GM19240 (cell line): ENCODE results near the gene FHIT.
A peak's percentile ranks its signal among the peaks of the same experiment; 100 is the strongest.

Experiments used
- DNase-seq: peaks from one replicate; pipeline ENCODE4 v3.0.0; 2011; ENCODE audit warnings: low spot score; ENCODE audit not compliant: insufficient read length

Gene FHIT

DNA sequence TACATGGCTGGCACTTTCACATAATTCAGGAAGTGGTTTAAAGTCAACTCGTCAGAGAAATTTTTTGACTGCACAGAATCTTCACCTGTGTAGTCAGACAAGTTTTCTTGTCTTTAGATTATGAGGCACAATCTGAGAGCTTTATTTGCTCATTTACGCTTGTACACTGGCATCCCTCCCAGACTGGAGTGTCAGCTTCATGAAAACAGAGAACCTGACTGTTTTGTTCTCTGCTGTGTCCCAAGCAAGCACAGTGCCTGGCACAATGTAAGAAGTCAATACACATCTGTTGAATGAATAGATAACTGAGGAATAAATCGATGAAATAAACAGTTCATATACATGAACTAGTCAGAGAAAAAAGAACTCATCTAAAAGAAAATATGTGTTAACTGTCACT is 1355.3 kb downstream of the FHIT start:
- no peak for DNase-seq

DNA sequence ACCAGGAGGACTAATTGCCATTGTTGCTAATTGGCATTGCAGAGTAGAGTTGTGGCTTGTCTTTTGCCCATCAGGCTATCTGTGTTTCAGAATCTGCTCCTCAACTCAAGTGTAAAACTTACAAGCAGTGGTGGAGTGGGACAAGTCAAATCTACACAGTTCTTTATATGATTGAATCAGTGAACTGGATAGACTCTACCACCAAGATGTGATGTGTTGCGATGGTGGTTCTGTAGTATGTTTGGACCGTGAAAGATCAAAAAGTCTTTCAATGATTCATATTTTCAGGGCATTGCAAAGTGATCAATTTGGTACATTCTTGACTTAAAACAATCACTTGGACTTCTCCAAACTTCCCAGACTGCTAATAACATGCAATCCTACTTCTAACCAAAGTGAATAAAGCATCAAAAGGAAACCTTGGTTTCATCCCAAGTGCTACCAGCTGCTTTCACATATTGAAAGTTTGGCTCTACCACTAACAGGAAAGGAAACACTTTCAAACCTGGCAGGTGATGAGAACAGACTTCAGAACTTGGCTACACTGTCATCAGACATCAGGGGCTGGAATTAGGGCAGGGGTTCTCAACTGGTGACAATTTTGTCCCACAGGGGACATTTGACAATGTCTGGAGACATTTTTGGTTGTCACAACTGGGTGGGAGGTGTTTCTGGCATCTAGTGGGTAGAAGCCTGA is 1356.7 kb downstream of the FHIT start:
- DNase-seq: no peak

DNA sequence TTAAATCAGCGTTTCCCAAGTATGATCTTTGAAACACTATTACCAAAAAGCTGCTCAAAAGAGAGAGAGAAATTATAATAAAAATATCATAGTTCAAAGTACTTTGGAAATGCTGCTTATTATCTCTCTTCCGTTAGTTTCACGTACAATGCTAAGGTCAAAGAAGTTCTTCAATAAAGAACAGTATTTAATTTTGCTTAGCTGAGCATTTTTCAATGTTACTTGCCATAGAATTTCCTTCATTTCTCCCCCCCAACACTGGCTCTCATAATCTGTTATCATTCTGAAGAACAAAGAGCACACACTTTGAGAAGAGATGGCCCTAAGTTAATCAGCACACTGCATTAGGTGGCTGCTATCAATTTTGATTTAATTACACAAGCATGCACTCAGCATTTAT is 1360.6 kb downstream of the FHIT start:
- no peak for DNase-seq

DNA sequence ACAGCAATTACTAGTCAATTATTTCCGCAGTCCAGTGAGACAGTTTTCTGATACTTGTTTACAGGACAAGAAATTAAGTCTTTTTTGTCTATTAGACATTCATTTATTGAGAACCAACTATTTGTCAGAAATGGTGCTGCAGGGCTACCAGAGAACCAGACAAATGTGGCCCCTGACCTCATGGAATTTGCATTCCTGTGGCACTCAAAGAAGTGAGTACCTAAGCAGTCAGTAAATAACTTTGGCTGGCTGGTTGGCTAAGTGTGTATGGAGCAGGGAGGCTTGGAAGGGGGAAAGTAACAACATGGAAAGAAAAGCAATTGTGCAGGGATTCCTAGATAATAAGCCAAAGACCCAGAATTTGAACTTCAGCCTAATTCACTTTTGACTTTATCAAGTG is 1364.5 kb downstream of the FHIT start:
- DNase-seq: no peak

DNA sequence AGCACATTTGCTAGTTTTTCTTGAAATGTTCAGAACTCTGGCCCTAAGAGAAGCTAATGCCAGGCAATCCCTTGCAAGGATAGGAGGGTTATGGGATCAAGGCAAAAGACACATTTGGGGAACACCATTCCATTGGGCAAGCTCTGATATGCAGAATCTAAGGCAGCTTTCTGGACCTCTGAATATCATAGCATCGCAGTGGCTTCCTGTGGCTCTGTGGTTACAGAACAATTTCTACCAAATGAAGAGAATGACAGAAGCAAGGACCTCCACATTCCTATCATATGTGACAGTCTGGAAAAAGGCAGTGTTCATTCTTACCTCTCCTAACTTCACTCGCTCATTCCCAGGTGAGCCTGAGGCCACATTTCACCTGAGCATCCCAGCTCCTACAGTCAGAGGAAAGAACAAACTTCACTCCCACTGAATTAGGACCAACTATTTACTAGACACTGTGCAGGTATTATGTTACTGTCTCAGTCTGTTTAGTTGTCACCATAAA is 1365.3 kb downstream of the FHIT start:
- DNase-seq: no peak

DNA sequence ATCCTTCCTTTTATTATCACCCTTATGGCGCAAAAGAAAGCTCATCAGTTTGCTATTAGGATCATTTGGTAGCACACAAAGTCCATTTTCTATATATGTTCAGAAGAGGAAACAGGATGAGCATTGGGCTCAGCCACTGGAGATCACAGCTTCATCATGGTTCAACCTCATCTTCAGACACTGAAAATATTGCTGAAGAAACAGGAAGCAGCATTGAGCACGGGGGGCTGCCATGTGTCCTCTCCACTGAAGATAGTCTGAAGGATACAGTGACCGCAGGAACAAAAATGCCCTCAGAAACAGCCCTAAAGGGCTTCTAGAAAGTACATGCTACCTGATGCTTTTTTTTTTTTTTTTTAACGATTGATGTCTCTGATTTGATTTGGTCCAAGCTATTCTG is 1366.2 kb downstream of the FHIT start:
- no peak for DNase-seq

DNA sequence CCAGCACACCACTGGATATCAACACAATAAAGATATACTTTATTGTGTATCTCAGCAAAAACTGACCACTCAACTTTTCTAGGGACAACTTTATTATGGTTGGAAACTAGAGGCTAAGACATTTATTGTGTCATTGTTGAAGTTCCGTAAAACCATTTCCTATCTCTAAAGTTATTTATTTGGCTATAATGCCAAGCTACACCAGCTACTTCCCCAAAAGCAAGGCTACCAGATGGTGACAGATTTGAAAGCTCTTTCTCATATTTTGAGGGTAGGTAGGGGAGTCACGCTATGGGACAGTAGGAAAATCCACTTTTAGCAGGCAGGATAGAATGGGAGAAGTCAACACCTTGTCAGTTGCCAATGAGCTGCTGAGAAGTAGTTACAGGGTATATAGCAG is 1366.8 kb downstream of the FHIT start:
- DNase-seq: no peak

DNA sequence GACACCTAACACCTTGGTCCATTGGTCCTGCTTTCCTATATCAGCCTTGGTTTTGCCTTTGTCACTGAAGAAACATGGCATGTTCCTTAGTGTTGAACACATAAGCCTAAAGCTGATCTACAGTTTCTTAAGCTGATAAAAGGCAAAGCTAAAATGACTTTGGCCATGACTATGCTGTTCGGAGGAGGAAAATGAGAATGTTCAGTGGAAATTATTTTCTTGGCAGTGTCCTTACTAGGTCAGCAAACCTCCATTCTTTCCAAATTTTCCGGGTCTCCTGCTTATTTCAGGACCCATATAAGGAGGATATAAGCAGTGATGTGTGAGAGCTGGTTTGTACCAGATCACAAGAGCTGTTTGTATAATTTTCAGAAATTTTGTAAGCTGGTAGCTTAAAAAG is 1368.5 kb downstream of the FHIT start:
- no peak for DNase-seq

DNA sequence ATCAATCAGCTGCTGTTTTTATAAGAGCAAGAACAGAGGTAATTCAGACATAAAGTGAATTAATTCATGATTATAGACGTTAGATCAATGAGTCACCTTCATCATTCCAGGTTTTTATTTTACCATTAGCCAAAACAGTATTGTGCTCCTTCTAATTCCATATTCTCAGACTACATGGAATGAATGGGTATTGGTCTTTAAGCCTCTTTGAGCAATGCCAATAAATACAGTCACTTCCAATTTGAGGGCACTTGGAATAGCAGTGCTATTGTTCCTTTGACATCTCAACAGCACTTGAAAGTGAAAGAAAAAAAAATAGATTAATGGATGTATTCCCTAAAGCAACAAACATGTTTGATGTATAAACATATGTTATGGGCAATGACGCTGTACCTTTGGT is 1370.5 kb downstream of the FHIT start:
- DNase-seq: no peak

DNA sequence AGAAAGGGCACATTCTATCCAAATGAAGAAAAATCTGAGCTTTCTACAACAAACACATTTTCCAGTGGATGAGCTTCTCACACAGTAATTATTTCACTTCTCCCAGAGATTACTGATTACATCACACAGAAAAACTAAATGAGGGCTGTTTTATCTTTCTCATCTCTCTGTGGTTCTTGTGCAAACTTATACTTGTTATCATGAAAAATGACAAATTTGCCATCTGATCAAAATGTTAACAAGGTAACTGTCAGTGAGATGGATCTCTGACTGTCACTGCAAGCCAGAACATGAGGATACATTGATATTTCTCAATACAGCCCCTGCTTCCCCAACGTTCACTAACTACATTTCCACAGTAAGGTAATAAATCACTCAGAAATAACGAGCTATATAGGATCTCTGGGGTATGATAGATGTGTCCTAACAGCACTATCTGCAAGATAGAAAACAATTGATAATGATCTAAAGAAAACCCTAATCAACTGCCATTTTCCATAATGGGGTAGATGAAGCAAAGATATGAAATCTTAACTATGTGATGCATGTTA is 1372.1 kb downstream of the FHIT start:
- DNase-seq: no peak

DNA sequence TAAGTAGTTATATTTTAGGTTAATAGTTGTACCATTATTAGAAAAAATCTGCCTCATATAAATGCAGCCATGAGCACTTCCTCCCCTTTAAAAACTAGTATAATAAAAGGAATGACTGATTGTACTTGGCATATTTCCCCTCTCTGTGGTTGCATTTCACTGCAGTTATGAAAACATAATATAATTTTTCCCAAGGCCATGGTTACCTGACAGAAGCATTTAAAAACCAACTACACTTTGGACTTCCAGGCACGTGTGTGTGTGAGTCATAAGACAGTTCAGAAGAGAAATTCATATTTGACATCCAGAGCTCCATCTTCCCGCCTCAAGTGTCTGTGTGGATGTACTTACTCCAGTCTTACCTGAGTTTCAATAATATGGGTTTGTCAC is 1373.2 kb downstream of the FHIT start:
- no peak for DNase-seq

DNA sequence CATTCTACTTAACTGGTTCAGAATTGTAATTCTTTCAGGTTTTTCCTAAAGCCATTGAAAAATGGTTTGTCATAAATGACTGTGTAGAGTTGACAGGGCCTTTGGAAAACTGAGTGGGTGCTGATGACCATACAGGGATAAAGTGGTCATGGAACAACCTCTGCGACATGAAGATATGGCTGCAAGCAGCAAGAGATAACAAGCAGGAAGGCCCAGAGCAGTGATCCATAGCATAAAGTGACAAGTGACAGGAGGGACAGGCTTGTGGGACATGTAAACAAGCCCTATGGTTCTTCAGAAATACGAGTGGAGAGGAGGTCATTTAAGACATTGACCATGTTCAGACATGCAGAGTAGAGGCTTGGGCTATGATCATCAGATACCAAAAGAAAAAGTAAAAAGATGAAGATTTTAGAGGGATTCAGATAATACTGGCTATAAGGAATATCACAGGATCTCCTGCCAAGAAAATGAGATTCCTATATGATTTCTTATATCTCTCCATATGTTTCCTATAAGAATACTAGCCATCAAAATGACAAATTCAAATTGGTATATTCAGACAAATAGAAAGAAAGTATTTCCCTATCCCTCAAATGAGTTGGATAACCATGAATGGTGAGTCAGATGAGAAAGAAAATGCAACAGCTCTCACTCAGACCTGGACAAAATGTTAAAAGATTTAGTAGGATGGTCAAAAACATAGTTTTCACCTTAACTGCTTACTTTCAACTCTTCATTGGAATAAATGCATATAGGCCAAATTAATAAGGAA is 1373.8 kb downstream of the FHIT start:
- no peak for DNase-seq

DNA sequence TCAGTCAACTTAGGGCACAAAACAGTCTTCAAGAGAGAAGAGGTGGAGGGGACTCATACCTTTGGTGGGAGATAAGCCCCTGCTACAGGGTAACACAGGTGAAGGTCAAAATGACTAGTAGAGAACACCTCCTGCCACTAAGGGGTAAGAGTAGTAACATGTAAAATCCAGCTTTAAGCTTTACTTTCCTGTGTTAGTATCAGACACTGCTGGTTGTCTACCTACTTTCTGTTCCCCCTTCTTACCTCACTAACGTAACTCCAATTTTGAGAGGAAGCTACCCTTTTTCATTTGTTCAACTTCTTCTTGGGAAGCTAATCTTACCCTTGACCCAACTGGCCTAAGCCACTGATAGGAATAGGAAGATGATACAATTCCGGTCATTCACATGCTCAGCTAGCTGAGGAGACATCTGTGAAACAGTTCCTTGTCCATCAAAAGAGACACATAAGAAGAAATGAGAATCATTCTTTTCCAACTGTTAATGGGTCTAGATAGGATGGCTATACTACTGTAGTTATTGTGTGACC is 1374.7 kb downstream of the FHIT start:
- no peak for DNase-seq

DNA sequence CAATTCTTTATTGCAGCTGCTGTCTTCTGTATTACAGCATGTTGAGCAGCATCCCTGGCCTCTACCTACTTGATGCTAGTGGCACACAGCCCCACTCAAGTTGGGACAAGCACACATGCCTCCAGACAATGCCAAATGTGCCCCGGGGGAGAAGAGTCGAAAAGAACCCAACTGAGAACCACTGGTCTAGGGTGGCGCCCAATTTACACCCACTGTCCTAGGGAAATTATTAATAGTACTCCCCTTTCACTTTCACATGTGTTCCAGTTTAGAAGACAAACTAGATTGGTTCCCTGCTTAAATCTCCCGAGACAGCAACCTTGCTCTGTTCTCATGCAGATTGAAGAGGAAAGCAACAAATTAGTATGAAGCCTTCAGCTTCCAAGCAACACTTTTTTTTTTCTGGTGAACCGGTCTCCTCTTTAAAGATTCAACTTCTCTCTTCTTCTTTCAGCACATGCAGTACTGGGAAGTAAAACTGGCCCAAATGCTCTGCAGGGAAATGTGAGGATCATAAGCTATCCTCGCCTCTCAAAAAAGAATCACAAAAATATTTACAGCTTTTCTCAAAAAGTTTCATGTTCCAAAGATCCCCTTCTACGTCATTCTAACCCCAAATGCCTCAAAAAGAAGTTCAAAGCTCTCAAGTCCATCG is 1377.5 kb downstream of the FHIT start:
- DNase-seq: no peak

DNA sequence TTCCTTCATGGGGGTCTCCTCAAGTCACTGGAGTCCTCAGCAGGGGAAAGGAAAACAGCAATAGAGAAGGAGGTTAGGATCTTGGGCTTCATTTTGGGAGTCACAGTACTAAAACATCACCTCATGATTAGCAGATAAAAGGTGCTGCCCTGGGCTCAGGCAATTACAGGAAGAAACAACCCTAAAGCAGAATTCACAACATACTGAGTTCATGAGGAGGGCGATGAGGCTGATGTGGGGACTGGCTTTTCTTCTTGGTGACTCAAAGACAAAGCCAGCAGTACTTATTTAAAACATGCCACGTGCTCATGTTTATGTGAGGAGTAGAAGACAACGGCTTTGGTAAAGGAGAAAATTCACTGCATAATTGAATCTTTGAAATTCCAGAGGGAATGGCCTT is 1379.1 kb downstream of the FHIT start:
- no peak for DNase-seq

DNA sequence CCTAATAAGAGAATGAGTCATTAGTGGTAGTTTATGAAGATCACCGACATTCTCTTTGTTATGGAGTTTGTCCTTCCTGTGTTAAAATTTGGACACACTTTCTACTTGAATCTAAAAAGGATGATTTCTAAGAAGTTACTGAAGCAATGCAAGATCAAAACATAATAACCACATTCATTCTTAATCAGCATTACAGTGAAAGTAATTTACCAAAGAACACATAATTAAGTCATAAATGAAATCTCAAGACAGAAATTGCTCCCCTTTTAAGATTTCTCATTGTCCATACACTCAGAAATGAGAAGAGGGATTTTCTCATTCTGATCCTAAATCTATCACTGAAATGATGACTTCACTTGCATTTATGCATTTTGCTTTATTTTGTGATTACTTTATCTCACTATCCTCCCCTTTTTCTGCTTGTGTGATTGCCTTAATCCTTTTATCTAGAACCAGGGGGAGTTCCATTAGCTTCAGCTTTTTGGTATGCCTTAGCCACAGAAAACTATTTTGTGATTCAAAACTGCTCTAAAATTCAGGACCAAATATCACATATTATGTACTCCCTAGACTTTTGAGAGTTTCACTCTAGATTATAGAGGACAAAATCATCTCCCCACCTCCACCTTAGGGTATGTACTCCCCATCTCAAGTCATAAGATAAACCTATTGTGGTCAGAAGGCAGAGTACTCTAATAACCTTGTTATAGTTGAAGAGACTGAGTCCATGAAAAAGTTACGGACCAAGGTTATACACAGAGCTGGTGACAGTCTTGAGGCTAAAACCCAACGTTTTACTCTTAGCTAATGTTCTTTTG is 1383.9 kb downstream of the FHIT start:
- no peak for DNase-seq

DNA sequence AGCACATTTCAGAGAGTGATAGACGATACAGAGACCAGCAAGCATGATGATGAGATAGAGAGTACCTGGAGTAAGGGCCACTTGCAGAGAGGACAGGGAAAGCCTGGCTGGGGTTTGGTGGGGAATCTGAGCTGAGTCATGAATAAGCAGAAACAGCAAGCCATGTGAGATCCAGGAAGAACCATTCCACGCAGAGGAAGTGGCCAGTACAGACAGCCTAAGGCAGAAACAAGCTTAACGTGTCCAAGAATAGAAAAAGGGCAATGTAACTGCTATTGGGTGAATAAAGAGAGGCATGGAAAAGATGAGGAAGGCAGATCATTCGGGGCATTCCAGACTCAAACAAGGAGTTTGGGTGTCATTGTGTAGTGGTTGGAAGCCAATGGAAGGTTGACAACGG is 1385.2 kb downstream of the FHIT start:
- DNase-seq: no peak

DNA sequence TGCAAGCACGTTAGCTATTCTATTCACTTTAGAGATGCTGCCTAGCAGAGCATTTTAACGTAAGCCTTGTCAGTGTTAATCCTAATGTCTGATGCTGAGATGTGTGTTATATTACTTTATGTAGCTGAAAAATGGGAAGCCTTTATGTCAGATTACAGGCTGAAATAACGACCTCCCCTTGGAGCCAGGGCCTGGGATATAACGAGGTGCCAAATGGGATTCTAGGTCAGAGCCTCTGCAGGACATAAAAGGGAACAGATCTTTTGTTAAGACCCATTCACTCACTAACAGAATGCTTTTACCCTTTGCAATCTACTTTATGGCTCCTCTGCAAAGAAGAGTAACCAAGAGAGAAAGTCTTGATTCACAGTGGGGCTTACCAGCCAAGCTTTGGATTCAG is 1385.9 kb downstream of the FHIT start:
- no peak for DNase-seq

DNA sequence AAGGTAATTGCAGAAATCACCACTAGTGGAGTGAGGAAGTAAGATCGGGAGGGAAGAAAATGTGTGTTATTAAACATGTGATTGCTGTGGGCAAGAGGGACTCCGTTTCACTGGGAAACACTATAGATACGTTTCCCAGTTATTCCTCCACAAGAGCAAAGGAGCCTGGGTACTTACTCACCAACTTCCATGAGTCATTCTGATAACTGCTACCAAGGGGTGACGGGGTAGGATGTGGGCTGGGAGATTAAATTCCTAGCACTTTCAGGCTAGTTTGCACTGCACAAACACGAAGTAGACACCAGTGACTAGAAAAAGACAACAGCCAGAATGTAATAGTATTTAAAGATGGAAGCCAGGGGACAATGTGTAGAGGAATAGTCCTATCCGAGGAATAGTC is 1388.6 kb downstream of the FHIT start:
- no peak for DNase-seq

DNA sequence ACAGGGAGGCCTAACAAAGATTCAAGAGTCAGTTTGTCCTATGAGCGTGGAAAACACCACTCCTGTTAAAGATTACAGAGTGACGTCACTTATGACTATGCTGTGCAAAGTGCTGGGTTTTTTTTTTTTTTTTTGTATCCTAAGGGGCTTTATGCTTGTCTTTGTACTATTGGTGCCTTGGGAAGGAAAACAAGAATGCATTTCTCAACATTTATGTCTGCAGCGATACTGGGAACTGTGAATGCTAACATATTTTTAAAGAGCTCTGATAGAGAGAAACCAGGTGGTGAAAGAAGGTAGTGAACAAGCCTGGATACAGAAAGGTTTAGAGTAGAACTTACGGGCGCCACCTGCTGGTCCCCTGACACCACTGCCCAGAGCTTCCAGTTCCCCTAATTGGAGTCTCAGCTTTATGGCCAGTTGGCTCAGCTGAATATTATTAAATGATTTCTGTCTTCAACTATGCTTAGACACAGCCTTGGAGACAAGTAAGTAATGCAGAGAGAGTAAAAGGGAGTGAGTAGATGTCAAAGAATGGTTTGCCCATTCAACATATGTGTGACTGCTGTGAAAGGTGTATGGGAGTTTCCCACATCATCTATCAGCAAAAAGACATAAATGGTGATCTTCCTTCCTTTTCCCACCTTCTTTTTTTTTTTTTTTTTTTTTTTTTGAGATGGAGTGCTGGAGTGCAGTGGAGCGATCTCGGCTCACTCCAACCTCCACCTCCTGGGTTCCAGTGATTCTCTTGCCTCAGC is 1393.5 kb downstream of the FHIT start:
- DNase-seq: peak; percentile 47
